Measurements from ENCODE around the gene ITPR1. TPM values are rescaled to one million over a fixed set of nuclear protein-coding genes. Genes with fewer than 3 reads are reported as not detected.

ITPR1 gene
- total RNA-seq, 4 donors from 2014 or later: 15.3 to 50.2 (median 28.7) TPM

GRCh38 chr3:4680227-4680691 lies 187.1 kb downstream of the ITPR1 start:
- Histone ChIP-seq H3K27ac (no peak overlapping the region), H3K27me3 (no peaks in the 10 kb centered on the region), H3K4me1 (no peaks in the 10 kb centered on the region), H3K4me3 (no peak overlapping the region), H3K9me3 (no peaks in the 10 kb centered on the region), H3K36me3 (peaks cover 0 to 6% (median 0%) of the 10 kb centered on the region in 4 donors)
- intact Hi-C loops (cut with DNase I; ENCODE audit: low total_unique reads) (no loop called here), in situ Hi-C loops (cut with MboI; ENCODE audit: low pct_ligation_motif_present in 1 of 4, low pct_unique_long_range_greater_than_20kb in 1 of 4, low sequenced_read_pairs in 3 of 4) (no loop called here)
- WGBS, 2 donors (ENCODE audit: low coverage in 1 of 2): 54 to 85% methylated on average over 2 to 3 of the region's 3 CpGs
- TF ChIP-seq EP300 (IDR thresholded peaks at IDR 0.05; ENCODE audit: low read depth) (no peak), POLR2AphosphoS5 (IDR thresholded peaks at IDR 0.05) (no peak), CTCF (IDR thresholded peaks at IDR 0.05) (no peak), POLR2A (IDR thresholded peaks at IDR 0.05) (no peak)
- no peak for DNase-seq

GRCh38 chr3:4680871-4681300 lies 187.7 kb downstream of the ITPR1 start:
- TF ChIP-seq CTCF (IDR thresholded peaks at IDR 0.05): no peak
- TF ChIP-seq POLR2AphosphoS5 (IDR thresholded peaks at IDR 0.05): no peak
- TF ChIP-seq EP300 (IDR thresholded peaks at IDR 0.05; ENCODE audit: low read depth): no peak
- no peak for TF ChIP-seq POLR2A (IDR thresholded peaks at IDR 0.05)
- 93 to 100% methylated on average over 1 to 2 of the region's 2 CpGs for WGBS, 2 donors (ENCODE audit: low coverage in 1 of 2)
- H3K9me3 ChIP-seq: no peaks in the 10 kb centered on the region
- no peak for DNase-seq
- no peak overlapping the region for H3K27ac ChIP-seq
- H3K27me3 ChIP-seq: no peaks in the 10 kb centered on the region
- H3K4me3 ChIP-seq: no peak overlapping the region
- in situ Hi-C loops (cut with MboI; ENCODE audit: low pct_ligation_motif_present in 1 of 4, low pct_unique_long_range_greater_than_20kb in 1 of 4, low sequenced_read_pairs in 3 of 4): no loop called here
- H3K4me1 ChIP-seq: no peaks in the 10 kb centered on the region
- peaks cover 0 to 6% (median 0%) of the 10 kb centered on the region in 4 donors for H3K36me3 ChIP-seq
- intact Hi-C loops (cut with DNase I; ENCODE audit: low total_unique reads): no loop called here

GRCh38 chr3:4681301-4681700 lies 188.2 kb downstream of the ITPR1 start:
- intact Hi-C loops (cut with DNase I; ENCODE audit: low total_unique reads): no loop called here
- H3K9me3 ChIP-seq: no peaks in the 10 kb centered on the region
- TF ChIP-seq CTCF (IDR thresholded peaks at IDR 0.05): no peak
- TF ChIP-seq EP300 (IDR thresholded peaks at IDR 0.05; ENCODE audit: low read depth): no peak
- in situ Hi-C loops (cut with MboI; ENCODE audit: low pct_ligation_motif_present in 1 of 4, low pct_unique_long_range_greater_than_20kb in 1 of 4, low sequenced_read_pairs in 3 of 4): no loop called here
- H3K27ac ChIP-seq: no peak overlapping the region
- peaks cover 0 to 6% (median 0%) of the 10 kb centered on the region in 4 donors for H3K36me3 ChIP-seq
- no peaks in the 10 kb centered on the region for H3K27me3 ChIP-seq
- H3K4me1 ChIP-seq: no peaks in the 10 kb centered on the region
- H3K4me3 ChIP-seq: no peak overlapping the region
- DNase-seq: no peak

- no peak for DNase-seq
- 81% methylated on average over 1 of the region's 1 CpG; no CpG with 5 or more reads in 1 of the 2 donors for WGBS, 2 donors (ENCODE audit: low coverage in 1 of 2)
- in situ Hi-C loops (cut with MboI; ENCODE audit: low pct_ligation_motif_present in 1 of 4, low pct_unique_long_range_greater_than_20kb in 1 of 4, low sequenced_read_pairs in 3 of 4): no loop called here
- Histone ChIP-seq H3K27me3 (no peaks in the 10 kb centered on the region), H3K4me1 (no peaks in the 10 kb centered on the region), H3K36me3 (peaks cover 0 to 6% (median 0%) of the 10 kb centered on the region in 4 donors), H3K9me3 (no peaks in the 10 kb centered on the region), H3K4me3 (no peak overlapping the region), H3K27ac (no peak overlapping the region)
- intact Hi-C loops (cut with DNase I; ENCODE audit: low total_unique reads): no loop called here
- TF ChIP-seq POLR2A (IDR thresholded peaks at IDR 0.05) (no peak), POLR2AphosphoS5 (IDR thresholded peaks at IDR 0.05) (no peak), CTCF (IDR thresholded peaks at IDR 0.05) (no peak), EP300 (IDR thresholded peaks at IDR 0.05; ENCODE audit: low read depth) (no peak)
These were observed 191.0 kb downstream of the ITPR1 start for GRCh38 chr3:4684117-4684516.
